ENCODE results near the gene SPRR2B.
"Not testable (repeated sequence)": the region's sequence is repeated elsewhere in the genome, so short reads cannot be mapped to it uniquely, and the experiment has no call there.

The SPRR2B gene

DNA sequence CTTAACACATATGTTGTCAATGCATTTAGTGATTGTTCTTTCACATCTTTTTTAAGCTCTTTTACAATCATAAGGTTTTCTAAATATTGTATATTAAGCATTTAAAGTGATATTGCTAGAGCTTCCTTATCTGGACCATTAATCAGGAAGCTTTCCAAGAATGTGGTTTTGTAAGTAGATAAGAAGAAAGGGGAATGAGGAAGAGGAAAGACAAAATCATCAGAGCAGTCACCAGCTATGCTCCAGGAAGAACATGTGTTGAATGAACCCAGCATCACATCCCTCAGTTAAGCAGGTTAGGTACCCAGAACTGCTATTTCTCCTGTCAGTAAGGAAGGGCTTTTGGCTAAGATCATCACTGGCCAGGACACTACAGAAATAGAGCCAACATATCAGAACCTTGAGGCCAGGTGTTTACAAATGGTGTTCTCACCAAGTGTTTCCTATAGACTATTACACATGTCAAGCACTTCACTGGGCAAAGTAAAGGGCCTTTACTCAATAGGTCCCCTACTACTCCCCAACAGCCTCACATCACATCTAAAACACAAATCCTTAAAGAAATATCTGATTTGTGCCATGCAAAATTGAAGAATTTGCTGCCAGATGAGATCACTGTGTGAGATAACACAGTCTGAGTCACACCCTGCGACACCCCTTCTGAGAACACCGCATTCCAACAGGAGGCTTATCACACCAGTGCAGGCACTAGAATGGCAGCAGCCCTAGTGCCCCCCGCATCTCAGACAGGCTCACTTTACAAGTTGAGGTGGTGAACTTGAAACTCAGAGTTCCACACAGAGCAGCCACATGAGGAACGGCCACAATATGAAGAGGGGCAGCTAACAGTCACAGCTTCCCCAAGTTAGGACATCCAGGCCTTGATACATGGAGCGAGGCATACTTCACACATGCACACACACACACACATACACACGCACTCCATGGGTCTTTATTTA lies 12.3 kb downstream of the SPRR2B start:
- H3K4me3 Mint-ChIP-seq = no peak overlapping the region
- H3K4me1 Mint-ChIP-seq (ENCODE audit: low read depth) = no peaks in the 10 kb centered on the region
- no peaks in the 10 kb centered on the region for H3K36me3 Mint-ChIP-seq (ENCODE audit: low read depth)
- no peak overlapping the region for H3K27ac Mint-ChIP-seq
- DNase-seq = no peak
- peaks cover 30% of the 10 kb centered on the region for H3K27me3 Mint-ChIP-seq
- H3K9me3 Mint-ChIP-seq = no peaks in the 10 kb centered on the region

GRCh38 chr1:153058154-153058553 lies 13.3 kb downstream of the SPRR2B start:
- Mint-ChIP-seq H3K4me3 (no peak overlapping the region), H3K9me3 (no peaks in the 10 kb centered on the region), H3K27ac (no peak overlapping the region), H3K27me3 (peaks cover 34% of the 10 kb centered on the region), H3K4me1 (ENCODE audit: low read depth) (no peaks in the 10 kb centered on the region), H3K36me3 (ENCODE audit: low read depth) (no peaks in the 10 kb centered on the region)
- DNase-seq = no peak

DNA sequence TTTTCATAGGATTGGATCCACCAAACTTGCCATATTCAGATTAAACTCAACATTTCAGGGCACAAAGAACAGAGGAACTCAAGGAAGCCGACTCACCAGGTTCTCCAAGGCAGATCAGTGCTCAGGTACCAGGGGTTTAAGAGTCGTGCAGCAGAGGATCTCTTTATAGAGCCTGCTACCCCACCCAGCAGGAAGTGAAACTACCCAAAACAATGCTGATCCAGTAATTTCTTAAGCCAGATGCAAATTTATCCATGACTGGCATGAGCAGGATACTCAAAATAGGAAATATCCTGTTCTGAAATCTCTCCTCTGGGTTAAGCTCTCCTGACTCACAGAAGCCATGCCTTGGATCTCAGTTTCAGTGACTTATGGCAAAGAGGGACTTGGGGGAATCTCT lies 14.0 kb downstream of the SPRR2B start, which contains the start of gene SPRR2A:
SPRR2A (minus strand) TSS at position 138 of the 400 bp plus-strand sequence. CDS start 777 bp downstream, outside the sequence.
- H3K27me3 Mint-ChIP-seq = peaks cover 38% of the 10 kb centered on the region
- no peaks in the 10 kb centered on the region for H3K4me1 Mint-ChIP-seq (ENCODE audit: low read depth)
- no peak within 1 kb of the TSS for H3K27ac Mint-ChIP-seq
- no peak for DNase-seq
- H3K36me3 Mint-ChIP-seq (ENCODE audit: low read depth) = no peaks in the 10 kb centered on the region
- H3K4me3 Mint-ChIP-seq = no peak within 1 kb of the TSS
- no peaks in the 10 kb centered on the region for H3K9me3 Mint-ChIP-seq

DNA sequence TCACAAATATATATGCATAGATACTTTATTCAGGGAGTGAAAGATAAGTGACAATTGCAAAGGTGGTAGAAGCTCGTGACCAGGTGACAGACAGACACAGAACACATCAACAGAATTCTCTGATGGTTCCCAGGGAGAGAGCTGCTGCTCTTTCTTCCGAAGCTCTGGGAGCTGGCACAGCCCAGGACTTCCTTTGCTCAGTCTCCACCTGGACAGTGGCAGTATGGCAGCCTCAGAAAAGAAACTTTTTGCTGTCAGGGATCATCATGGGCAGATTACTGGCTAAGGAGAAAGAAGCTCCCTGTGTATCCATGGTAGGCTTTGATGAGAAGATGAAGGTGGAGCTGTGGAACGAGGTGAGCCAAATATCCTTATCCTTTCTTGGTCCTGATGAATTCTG lies 15.3 kb downstream of the SPRR2B start:
- peaks cover 39% of the 10 kb centered on the region for H3K27me3 Mint-ChIP-seq
- not testable (repeated sequence) for H3K4me1 Mint-ChIP-seq (ENCODE audit: low read depth); H3K36me3 Mint-ChIP-seq (ENCODE audit: low read depth); H3K27ac Mint-ChIP-seq; H3K4me3 Mint-ChIP-seq; H3K9me3 Mint-ChIP-seq; DNase-seq

DNA sequence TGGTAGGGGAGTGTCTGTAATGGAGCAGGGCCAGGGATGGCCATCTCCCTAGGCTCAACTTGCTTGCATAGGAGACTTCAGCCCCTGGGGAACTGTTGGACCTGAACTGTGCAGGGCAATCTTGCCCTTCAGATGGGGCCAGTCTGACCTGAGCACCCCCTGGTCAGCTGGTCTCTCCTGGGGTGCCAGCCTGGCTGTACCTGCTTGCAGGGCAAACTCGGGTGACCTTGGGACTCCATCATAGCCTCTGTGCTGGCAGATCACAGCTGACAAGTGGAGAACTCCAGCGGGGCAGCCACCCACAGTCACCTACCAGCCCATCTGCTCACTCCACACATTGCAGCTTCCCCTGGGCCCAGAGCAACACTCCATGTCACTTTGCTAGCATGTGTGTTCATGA lies 22.2 kb downstream of the SPRR2B start:
- Mint-ChIP-seq H3K36me3 (ENCODE audit: low read depth) (no peaks in the 10 kb centered on the region), H3K27me3 (peaks cover 54% of the 10 kb centered on the region)

DNA sequence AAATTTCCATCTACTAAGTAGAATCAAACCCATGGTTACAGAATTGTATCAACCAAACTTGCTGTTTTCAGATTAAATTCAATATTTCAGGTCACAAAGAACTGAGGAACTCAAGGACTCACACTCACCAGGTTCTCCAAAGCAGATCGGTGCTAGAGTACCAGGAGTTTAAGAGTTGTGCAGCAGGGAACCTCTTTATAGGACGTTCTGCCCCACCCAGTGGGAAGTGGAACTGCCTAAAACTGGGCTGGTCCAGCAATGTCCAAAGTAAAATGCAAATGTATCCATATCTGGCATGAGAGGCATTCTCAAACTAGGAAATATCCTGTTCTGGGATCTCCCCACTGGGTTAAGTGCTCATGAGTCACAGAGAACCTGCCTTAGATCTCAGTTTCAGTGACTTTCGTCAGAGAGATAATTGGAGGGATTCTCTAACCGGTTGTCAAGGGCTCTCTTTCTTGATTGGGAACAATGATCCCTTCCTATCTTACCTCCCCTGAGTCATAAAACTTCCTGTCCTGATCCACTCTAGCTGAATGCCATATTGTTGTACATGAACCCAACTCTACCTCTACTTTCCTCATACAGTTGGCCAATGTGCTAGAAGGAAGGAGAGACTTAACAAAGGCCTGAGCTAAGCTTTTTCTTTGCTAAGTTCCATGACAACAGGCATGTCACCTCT lies 30.3 kb downstream of the SPRR2B start, which contains the start of gene SPRR2D:
SPRR2D (minus strand) TSS at position 171 of the 682 bp plus-strand sequence. CDS start 774 bp downstream, outside the sequence.
- no peak within 1 kb of the TSS for H3K4me3 Mint-ChIP-seq

More for the DNA sequence above, 22.2 kb downstream of the SPRR2B start:
- Mint-ChIP-seq H3K27ac (no peak overlapping the region), H3K9me3 (no peaks in the 10 kb centered on the region), H3K4me3 (no peak overlapping the region), H3K4me1 (ENCODE audit: low read depth) (no peaks in the 10 kb centered on the region)
- no peak for DNase-seq

GRCh38 chr1:153035211-153035610 lies 36.2 kb downstream of the SPRR2B start:
- Mint-ChIP-seq H3K27me3 (peaks cover 37% of the 10 kb centered on the region), H3K4me3 (no peak overlapping the region), H3K27ac (no peak overlapping the region), H3K9me3 (no peaks in the 10 kb centered on the region), H3K36me3 (ENCODE audit: low read depth) (no peaks in the 10 kb centered on the region), H3K4me1 (ENCODE audit: low read depth) (no peaks in the 10 kb centered on the region)
- no peak for DNase-seq

More for the DNA sequence above, 30.3 kb downstream of the SPRR2B start, which contains the start of gene SPRR2D:
- no peak within 1 kb of the TSS for H3K27ac Mint-ChIP-seq
- no peaks in the 10 kb centered on the region for H3K4me1 Mint-ChIP-seq (ENCODE audit: low read depth)
- DNase-seq = no peak
- peaks cover 69% of the 10 kb centered on the region for H3K27me3 Mint-ChIP-seq
- H3K9me3 Mint-ChIP-seq = no peaks in the 10 kb centered on the region
- no peaks in the 10 kb centered on the region for H3K36me3 Mint-ChIP-seq (ENCODE audit: low read depth)

DNA sequence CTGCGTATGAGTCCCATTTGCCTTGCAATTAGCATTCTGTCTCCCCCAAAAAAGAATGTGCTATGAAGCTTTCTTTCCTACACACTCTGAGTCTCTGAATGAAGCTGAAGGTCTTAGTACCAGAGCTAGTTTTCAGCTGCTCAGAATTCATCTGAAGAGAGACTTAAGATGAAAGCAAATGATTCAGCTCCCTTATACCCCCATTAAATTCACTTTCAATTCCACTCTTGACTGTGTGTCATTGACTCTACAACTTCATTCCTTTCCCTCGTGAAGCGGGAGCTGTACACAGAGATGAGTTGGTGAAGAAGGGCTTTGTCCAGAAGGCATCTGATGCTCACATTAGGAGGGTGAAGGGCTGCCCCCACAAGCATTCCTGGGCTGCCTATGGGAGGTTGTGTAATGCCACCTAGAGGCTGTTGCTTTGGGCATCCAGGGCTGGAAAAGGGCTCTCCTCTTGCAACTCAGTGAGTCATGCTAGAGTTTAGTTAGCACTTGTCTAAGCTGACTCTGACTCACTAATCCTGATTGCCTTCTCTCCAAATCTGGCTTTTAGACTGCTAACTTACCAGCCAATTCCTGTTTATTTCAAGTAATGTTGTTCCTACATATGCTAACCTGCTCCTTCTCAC lies 38.6 kb downstream of the SPRR2B start:
- H3K27ac Mint-ChIP-seq = no peak overlapping the region
- H3K9me3 Mint-ChIP-seq = no peaks in the 10 kb centered on the region
- no peaks in the 10 kb centered on the region for H3K4me1 Mint-ChIP-seq (ENCODE audit: low read depth)
- no peak overlapping the region for H3K4me3 Mint-ChIP-seq
- peaks cover 32% of the 10 kb centered on the region for H3K27me3 Mint-ChIP-seq
- no peak for DNase-seq
- no peaks in the 10 kb centered on the region for H3K36me3 Mint-ChIP-seq (ENCODE audit: low read depth)

GRCh38 chr1:153032073-153032472 lies 39.3 kb downstream of the SPRR2B start:
- Mint-ChIP-seq H3K4me3 (no peak overlapping the region), H3K27ac (no peak overlapping the region), H3K4me1 (ENCODE audit: low read depth) (no peaks in the 10 kb centered on the region), H3K9me3 (no peaks in the 10 kb centered on the region), H3K36me3 (ENCODE audit: low read depth) (no peaks in the 10 kb centered on the region), H3K27me3 (peaks cover 29% of the 10 kb centered on the region)
- DNase-seq = no peak

- Mint-ChIP-seq H3K36me3 (ENCODE audit: low read depth) (no peaks in the 10 kb centered on the region), H3K9me3 (no peaks in the 10 kb centered on the region), H3K27me3 (peaks cover 23% of the 10 kb centered on the region), H3K4me1 (ENCODE audit: low read depth) (no peaks in the 10 kb centered on the region), H3K4me3 (no peak within 1 kb of the TSS), H3K27ac (no peak within 1 kb of the TSS)
- no peak for DNase-seq
Measured at GRCh38 chr1:153030895-153031294, 40.5 kb downstream of the SPRR2B start, which contains the start of gene SPRR1B. Gene SPRR1B (plus strand): TSS chr1:153031203. CDS start chr1:153032346, 1,143 bp downstream.

DNA sequence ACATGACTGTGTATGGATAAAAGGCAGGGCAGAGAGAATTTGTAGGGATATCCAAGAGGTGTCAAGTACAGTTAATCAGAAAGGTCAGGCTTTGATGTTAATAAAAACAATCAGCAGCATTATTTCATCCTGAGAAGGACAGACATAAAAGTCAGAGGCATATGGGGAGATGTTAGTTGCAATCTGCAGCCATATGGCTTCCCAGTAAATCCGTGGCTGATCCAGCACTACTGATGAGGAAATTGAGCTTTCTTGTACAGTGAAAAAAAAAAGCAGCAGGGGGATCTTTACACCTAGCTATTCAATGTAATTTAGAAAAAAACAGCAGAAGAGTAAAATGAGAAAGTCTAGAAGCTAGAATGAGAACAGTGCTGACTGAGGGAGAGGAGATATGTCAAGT lies 42.6 kb downstream of the SPRR2B start:
- DNase-seq = no peak
- no peaks in the 10 kb centered on the region for H3K36me3 Mint-ChIP-seq (ENCODE audit: low read depth)
- H3K9me3 Mint-ChIP-seq = no peaks in the 10 kb centered on the region
- no peak overlapping the region for H3K4me3 Mint-ChIP-seq
- H3K27ac Mint-ChIP-seq = no peak overlapping the region
- H3K4me1 Mint-ChIP-seq (ENCODE audit: low read depth) = no peaks in the 10 kb centered on the region
- H3K27me3 Mint-ChIP-seq = peaks cover 20% of the 10 kb centered on the region

- Mint-ChIP-seq H3K27ac (no peak overlapping the region), H3K4me3 (no peak overlapping the region), H3K9me3 (no peaks in the 10 kb centered on the region), H3K4me1 (ENCODE audit: low read depth) (no peaks in the 10 kb centered on the region), H3K27me3 (peaks cover 35% of the 10 kb centered on the region), H3K36me3 (ENCODE audit: low read depth) (no peaks in the 10 kb centered on the region)
- DNase-seq = no peak
Measured at GRCh38 chr1:153025797-153026196, 45.6 kb downstream of the SPRR2B start.

DNA sequence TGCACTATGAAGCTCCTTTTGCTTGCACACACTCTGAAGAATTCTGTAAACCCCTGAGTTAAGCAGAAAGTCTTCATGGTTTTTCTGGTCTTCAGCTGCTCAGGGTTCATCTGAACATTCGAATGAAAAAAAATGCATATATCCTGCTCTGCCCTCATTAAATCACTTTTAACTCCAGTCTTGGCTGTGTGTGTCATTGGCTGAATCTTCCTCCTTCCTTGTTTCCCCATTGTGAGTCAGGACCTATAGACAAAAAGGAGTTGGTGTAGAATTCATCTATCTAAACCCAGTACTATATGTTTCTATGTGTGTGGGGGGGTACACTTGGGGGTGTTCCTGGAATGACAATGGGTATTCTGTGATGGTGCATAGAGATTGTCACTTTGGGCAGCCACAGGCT lies 47.0 kb downstream of the SPRR2B start:
- Mint-ChIP-seq H3K4me3 (no peak overlapping the region), H3K36me3 (ENCODE audit: low read depth) (no peaks in the 10 kb centered on the region), H3K9me3 (no peaks in the 10 kb centered on the region), H3K27ac (no peak overlapping the region), H3K27me3 (peaks cover 43% of the 10 kb centered on the region), H3K4me1 (ENCODE audit: low read depth) (no peaks in the 10 kb centered on the region)
- DNase-seq = no peak

GRCh38 chr1:153023109-153023508 lies 48.3 kb downstream of the SPRR2B start:
- peaks cover 44% of the 10 kb centered on the region for H3K27me3 Mint-ChIP-seq
- no peaks in the 10 kb centered on the region for H3K36me3 Mint-ChIP-seq (ENCODE audit: low read depth)
- no peaks in the 10 kb centered on the region for H3K9me3 Mint-ChIP-seq
- DNase-seq = no peak
- H3K27ac Mint-ChIP-seq = no peak overlapping the region
- H3K4me3 Mint-ChIP-seq = no peak overlapping the region
- H3K4me1 Mint-ChIP-seq (ENCODE audit: low read depth) = no peaks in the 10 kb centered on the region

Measured in activated T-cell treated with anti-CD3 and anti-CD28 coated beads, Interleukin-2, amount 50 U/mL, for 24 hours (primary cell).